Femur (tissue), 1 donor: ENCODE measurements around the gene CNOT10.
"Not testable (repeated sequence)": the region's sequence is repeated elsewhere in the genome, so short reads cannot be mapped to it uniquely, and the experiment has no call there.

Experiments
- DNase-seq: peaks from one replicate; pipeline ENCODE4 v3.0.0-alpha.2; 2017

CNOT10 gene

DNA sequence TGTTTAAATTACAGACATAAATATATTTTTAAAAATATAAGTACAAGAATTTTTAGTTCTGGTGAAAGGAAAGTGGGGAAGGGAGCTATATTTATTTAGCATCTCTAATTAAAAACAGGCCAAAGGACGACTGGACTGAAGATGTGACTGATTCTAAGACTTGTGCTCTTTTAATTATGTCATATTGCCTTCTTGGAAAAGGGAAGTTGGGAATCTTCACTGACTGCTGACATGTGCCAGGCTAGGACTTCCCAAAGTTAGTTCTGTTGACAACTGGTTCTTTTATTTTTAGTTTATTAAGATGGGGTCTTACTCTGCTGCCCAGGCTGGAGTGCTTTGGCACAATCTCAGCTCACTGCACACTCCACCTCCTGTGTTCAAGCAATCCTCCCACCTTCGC, 13.5 kb downstream of the CNOT10 start:
- no peak for DNase-seq

DNA sequence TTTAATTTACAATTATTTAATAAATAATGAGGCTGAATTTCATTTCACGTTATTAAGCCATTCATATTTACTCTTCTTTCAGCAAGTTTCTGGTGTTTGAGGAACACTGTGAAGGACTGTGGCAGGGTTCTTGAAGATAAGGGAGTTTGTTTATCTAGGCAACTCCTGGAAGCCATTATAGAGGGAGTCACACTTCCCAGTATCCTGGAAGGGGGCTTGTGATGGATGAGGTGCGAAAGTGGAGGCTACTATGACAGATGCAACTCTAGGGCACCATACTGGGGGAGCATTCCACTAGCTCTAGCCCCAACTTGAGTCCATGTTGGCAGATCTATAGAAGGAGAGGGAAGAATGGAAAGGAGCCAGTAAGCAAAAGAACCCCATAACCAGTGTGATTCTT, 14.4 kb downstream of the CNOT10 start:
- no peak for DNase-seq

DNA sequence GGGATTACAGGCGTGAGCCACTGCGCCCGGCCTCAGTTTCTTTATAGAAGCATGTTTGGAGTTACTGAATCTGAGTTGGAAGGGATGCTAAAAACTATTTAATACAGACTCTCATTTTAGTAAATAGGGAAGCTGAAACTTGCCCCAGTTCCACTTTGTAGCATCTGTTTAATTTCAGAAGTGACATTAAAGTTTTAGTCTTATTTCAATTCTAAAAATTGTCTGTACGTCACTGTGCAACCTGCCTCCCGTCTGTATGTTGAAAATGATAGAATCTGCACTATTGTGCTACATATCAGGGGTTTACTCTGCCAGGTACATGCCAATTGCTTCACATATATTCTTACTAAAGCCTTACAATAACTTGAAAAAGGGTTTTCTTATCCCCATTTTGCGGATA, 15.3 kb downstream of the CNOT10 start:
- DNase-seq = no peak

DNA sequence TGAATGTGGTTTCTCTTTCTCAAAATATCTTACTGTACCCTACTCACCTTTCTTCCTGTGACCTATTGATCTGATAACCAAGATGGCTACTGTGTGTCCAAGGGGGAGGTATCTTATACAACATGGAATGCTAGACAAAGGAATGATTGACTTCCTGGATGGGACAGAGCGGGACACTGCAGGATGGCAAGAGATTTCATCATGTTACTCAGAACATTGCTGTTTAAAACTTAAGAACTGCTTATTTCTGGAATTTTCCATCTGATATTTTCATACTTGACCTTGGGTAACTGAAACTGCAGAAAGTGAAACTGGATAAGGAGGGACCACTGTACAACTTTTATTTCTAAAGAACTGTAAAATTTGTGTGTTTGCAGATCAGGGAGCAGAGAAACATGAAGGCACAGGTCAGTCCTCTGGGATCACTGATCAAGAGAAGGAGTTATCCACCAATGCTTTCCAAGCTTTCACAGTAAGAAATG, 18.5 kb downstream of the CNOT10 start:
- no peak for DNase-seq

DNA sequence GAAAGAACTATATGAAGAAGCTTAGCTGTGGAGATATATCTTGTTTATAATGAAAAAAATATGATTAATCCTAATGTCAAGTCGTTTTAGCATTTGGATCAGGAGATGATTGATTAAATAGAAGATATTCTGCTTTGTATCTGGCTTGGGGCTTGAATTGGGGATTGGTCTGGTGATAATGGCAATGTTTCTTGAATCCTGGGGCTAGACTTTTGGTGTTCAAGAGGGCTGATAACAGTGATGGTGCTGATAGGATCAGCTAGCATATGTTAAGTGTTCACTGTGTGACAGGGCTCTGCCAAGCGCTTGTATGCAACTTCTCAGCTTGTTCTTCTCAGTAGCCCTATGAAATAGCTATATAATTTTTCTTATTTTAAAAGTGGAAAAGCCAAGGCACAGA, 20.2 kb downstream of the CNOT10 start:
- DNase-seq = no peak

DNA sequence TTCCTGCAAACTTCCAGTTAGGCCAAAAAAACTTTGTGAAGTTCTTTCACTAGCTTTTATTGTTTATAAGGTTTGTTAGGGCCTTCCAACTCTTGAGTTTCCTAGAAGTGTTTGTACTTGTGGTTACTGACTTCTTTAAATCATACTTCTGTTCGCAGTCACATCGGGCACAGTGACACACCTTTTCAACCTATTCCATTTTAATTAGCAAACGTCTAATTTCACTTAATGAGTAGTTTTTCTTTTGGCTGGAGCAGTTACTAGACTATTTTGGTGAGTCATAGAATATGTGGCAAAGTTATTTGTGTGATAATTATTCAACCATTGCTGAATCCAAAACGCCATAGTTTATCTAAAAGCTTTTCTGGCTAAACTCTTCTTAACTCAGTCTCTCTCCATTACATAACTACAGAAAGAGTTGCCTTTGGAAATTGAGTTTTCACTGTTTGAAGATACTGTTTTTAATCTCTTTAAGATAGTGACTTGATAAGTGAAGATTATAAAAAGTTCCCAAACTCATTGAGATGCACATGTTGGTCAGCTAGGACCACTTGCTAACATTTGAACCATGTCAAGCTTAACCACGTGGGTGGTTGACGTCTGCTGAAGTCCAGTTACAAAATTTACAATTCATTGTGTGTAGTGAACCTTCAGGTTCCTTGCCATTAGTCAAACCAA, 21.5 kb downstream of the CNOT10 start:
- no peak for DNase-seq

DNA sequence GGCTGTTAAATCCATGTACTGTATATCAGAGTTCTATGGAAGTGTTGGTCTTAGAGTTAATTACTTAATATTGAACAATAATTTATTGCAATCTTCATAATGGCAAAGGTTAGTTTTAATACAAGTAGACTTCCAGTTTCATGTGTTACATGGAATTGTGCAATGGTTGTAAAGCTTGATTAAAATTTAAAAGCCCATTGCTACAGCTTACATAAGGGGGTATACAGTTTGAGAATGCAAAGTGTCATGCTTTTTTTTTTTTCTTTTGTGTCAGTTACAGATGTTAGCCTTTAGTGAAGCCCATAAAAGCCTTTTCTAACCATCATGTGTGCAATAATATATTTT, 22.0 kb downstream of the CNOT10 start:
- DNase-seq = no peak

DNA sequence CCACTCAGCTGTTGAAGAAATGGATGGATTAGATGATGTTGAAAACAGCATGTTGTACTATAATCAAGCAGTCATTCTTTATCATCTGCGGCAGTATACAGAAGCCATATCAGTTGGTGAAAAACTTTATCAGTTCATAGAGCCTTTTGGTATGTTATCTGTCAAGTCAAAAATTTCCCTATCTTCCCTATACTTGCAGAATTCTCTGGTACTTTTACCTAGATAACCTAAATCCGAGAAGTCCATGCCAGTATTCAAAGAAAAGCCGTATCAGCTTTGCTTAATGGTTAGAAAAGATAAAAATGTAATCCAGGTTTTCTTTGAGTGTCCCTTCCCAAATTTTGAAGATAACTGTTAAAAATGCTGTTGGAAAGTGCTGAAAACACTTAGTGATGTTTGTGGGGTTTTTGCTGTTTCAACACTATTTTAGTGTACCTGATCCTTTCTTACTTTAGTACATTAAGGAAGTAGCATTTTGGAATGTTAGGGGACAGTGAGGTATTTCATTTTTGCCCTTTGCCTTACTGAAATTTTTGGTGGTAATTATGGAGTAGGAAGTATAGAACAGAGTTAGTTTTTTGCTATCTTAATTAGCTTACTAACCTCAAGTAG, 23.8 kb downstream of the CNOT10 start:
- DNase-seq = no peak

DNA sequence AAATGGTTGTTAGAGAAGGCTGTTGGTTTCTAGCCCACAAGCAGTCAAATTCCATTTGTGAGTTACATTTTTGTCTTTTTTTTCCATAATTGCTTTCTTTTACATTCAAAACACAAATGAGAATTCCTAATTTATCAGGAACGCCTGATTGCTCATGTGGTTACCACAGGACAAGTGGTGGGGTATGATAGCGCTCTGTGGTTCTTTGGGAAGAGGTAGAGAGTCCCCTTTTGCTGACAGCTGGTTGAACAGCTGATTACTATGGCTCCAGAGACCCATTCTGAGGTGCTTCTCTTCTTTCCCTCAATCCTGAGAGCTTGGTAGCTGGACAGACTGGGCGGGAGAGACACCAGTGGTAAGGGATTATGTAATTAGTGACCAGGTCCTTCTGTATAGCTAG, 24.4 kb downstream of the CNOT10 start:
- no peak for DNase-seq

DNA sequence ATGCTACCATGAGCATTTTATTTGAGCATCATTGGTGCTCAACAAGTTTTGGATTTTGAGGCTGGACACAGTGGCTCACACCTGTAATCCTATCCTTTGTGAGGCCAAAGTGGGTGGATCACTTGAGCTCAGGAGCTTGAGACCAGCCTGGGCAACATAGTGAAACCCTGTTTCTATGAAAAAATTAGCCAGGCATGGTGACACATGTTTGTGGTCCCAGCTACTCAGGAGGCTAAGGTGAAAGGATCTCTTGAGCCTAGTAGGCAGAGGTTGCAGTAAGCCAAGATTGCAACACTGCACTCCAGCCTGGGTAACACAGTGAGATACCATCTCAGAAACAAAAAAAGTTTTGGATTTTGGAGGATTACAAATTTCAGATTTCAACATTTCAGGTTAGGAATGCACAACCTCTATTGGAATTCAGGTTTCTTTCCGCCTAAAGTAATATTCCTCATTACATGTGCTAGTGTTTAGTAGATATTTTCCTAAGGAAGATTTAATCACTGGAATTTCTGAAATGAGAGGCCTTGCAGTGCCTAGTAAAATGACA, 27.6 kb downstream of the CNOT10 start:
- DNase-seq = no peak

DNA sequence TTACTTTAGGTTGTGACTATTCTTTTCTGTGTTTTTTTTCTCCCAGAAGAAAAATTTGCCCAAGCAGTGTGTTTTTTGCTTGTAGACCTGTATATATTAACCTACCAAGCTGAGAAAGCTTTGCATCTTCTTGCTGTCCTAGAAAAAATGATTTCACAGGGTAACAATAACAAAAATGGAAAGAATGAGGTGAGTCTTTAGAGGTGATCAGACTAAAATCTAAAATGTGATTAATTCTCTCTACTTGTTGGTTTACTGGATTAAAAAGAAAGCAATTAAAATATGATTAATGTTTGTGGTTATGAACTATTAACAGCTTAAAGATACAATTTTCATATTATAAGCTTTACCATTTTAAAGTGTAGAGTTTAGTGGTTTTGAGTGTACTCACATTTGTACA, 28.2 kb downstream of the CNOT10 start:
- DNase-seq = no peak

DNA sequence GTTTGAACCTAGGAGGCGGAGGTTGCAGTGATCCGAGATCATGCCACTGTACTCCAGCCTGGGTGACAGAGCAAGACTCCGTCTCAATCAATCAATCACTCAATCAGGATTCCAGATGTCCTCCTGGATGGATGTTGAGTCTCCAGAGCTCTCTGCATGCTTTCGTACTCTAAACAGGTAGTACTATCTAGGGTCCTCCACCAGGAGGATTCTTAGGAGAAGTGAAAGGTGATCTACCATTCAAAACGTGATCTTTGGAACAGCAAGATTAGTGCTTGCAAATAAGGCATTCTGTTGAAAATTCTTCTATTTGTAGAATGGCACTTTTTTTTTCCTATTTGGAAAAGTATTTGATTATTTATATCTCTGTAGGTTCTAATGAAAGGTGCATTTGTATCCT, 34.3 kb downstream of the CNOT10 start:
- DNase-seq = no peak

DNA sequence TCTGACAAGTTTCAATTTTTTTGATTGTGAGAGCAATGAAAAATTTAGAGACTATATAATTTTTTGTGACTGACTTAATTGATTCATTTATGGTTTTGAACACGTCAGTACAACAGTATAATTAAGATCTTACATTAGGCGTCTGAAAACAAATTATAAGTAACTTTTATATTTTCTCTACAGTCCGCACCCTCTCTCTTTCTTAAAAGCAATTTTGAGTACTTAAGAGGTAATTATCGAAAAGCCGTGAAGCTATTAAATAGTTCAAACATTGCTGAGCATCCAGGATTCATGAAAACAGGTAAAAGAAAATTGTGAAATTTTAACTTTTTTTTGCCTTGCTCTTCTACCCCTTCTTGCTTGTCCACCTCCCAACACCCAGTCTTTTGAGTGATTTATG, 34.9 kb downstream of the CNOT10 start:
- no peak for DNase-seq

DNA sequence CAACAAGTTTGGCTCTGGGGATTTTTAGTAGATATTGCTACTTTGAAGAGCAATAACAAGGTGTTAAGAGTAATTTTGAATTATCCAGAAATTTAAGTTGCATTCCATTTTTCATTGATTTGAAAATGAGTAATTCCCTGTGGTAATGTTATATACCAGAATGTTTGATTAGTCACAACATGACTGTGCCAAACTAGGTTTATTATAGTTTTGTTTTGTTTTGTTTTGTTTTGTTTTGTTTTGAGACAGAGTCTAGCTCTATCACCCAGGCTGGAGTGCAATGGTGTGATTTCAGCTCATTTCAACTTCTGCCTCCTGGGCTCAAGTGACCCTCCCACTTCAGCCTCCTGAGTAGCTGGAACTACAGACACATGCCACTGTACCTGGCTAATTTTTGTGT, 40.7 kb downstream of the CNOT10 start:
- no peak for DNase-seq

DNA sequence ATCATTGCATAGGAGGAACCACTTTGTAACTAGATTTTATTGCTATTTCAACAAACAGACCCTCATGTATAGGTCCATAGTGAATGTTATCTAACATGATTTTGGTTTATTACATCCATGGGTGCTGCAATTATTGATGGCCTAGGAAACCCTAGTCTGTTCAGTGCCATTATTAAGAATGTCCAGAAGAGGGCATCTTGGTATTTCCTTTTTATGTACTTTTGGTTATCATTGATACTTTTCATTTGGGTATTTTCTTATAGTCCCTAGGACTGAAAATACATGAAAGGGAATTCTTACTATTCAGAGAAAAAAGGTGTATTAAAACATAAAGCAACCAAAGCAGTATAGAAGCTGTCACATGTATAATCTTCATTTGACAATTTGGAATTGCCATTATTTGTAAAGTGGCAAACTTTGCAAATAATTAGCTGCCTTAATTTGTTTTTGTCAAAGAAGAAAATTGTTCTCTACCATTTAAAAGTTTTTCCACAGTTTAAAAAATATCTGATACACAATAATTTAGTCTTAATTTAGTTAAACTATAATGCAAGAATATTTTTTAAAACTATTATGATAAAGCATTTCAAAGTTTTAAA, 48.7 kb downstream of the CNOT10 start:
- no peak for DNase-seq

DNA sequence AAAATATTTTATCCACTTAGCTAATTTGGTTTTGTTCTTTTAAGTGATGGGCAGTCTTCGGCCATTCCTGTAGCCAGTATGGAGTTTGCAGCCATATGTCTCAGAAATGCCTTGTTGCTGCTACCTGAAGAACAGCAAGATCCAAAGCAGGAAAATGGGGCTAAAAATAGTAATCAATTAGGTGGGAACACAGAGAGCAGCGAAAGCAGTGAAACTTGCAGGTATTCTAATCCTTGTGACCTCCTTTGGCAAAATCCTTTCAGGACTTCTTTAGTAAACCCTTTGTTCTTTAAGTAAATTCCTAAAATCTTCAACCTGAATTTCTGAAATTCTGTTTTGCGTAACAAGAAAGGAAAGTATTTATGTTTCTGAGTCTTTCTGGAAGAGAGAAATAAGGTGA, 49.8 kb downstream of the CNOT10 start:
- no peak for DNase-seq

DNA sequence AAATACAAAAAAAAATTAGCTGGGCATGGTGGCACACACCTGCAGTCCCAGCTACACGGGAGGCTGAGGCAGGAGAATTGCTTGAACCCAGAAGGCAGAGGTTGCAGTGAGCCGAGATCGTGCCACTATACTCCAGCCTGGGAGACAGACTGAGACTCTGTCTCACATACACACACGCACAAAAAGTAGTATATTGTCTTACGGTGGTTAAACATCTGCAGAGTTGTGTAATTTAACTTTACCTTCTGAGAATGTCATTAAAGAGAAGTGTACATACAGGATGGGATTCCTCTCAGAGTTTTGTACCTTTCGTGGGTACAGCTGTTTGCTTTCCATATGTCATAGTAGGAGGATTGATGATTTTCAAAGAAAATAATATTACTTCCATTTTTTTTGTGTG, 58.5 kb downstream of the CNOT10 start:
- DNase-seq = not testable (repeated sequence)

DNA sequence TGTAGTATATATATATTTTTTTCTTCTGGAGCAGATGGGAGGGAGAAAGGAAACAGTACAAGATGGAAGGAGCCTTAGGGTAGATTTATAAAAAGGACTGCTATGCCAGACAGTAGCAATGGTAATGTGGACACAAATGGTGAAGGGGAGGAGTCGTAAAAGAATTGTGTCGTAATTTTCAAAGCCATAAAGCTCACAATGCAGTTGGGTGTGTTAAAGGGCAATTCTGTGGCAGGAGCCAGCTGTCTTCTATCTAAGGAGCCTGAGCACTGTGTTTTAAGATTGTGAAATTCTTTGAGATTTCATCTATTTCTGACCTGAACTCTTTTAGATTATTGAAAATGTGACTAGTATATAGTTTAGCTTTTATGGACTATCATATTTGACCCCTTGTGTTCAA, 58.9 kb downstream of the CNOT10 start:
- DNase-seq = no peak

DNA sequence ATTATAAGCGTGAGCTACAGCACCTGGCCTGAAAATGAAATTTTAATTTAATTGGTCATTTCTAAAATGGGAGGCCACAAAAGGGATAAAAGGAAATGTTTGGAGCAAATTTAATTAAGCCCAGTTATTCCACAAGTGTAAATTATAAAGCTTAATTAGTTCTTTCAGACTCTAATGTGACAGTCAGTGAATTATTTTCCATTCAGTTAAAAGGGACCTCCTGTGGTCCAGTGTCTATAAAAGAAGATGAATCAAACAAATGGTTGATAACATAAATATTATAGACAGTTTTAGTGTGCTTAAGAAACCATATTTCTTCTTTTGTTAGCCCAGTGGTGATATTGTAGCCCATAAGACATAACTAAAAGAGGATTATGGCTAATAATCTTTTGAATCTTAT, 66.4 kb downstream of the CNOT10 start:
- no peak for DNase-seq

DNA sequence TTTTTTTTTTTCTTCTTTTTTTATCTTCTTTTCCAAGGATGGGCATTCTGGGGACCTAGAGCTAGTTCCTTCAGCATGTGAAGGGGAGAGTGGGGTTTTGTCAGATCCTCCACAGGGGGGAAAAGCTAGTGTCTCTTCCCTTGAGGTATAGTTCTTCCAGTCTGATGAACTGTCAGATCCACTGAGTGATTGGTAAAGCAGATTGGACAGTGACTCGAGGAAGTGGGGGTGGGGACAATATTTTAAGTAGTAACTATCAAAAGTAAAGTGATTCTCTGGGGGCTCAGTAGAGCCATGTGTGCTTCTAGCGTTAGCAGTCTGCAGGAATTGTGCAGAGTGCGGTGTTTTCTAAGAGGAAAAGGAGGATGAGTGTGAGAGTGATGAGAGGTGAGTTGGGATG, 70.8 kb downstream of the CNOT10 start:
- DNase-seq = no peak

DNA sequence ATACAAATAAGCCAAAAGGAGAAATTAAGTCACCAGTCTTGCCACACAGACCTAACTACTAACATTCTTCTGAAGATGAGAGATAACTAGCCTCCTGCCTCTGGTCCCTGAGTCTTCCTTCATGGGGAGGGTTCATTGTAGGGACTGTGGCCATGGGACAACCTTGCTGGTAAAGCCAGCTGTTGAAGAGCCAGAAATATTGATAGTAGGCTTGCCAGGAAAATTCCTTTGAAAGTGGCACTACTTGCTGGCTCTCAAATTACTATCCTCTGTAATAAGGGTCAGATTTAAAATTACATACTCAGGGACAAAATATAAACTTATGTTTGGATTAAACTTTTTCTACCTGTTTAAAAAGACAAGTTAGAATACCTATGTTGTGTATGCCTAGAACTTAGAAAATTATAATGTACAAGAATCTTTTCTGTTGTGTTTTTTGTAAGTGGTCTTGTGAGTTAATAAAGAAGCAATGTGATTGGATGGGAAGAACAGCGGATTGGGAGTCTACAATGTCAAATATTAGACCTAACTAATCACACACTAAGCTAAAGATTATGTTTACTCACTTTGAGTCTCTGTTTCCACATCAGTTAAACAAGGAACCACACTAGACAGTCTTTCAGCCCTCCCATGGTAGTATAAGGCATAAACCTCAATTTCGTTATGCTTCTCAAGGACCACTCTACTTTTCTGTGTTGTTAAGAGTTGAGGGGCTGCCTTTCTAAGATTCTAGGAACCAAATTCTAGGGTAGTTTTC, 72.8 kb downstream of the CNOT10 start:
- DNase-seq = no peak

DNA sequence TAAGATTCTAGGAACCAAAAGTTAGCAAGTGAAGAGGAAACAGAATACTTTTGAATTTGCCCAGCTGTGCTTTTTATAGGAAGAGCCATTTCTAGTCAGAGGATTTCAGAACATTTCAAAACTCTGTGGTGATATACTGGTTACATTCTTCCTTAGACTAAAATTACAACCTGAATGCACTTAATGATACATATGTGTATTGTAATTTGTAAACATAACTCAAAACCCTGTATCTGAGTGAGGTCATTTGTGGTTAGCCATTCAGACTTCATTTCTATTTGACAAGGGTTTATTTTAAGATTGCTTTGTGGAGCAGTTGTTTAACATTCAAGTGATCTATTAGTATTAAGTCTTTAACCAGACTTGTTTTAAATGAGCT, 73.4 kb downstream of the CNOT10 start:
- no peak for DNase-seq

DNA sequence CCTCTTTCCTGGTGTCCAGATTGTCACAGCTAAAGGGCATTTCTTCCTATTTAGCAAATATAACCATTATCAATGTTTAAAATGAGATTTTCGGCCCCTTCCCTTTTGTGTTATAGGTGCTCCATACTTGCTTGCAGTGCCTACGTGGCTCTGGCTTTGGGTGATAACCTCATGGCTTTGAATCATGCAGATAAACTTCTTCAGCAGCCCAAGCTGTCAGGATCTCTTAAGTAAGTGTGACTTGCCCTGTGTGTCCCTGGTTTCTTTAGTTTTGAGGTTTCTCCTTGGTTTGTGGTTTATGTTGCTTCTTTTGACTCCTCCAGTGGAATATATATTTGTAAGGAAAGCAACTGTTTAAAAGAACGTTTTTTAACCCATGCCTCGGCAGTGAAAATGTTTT, 74.4 kb downstream of the CNOT10 start:
- no peak for DNase-seq

DNA sequence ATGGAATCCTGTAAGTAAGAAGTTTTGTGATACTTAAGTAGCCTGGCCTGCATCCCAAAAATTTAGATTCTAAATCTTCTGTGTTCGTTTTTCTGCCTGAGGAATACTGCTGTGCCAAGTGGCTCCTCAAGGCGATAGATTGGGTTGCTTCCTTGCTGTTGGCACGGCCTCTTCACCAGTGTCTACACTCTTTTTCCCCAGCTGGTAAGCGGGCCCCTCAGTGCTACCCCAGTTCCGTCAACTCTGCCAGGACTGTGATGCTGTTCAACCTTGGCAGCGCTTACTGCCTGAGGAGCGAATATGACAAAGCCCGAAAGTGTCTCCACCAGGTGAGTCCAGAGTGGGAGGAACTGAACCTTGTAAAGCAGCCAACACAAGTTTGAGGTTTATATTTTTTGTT, 79.5 kb downstream of the CNOT10 start:
- DNase-seq = no peak
